Transverse colon (tissue), 4 donors: ENCODE data around the gene STXBP2. TPM values are rescaled to one million over a fixed set of nuclear protein-coding genes. Genes with fewer than 3 reads are reported as not detected.

Source experiments
- DNase-seq: peaks from one replicate; pipeline ENCODE4 v3.0.0-alpha.2; 2019
- H3K27ac ChIP-seq, 4 donors: fragments of 200-600 bp; sonication (generic); 2 replicates each; pipeline ENCODE4 v1.5.1; 2016 to 2018; ENCODE audit warnings: inconsistent platforms in 4 of 4
- H3K27me3 ChIP-seq: fragments of 200-600 bp; sonication (generic); 2 replicates; pipeline ENCODE4 v1.5.1; 2017; ENCODE audit warnings: inconsistent platforms
- H3K36me3 ChIP-seq, 4 donors: fragments of 200-600 bp; sonication (generic); 2 replicates each; pipeline ENCODE4 v1.5.1; 2017 to 2019; ENCODE audit warnings: inconsistent platforms in 4 of 4
- H3K4me1 ChIP-seq, 4 donors: fragments of 200-600 bp; sonication (generic); 2 replicates each; pipeline ENCODE4 v1.5.1; 2017 to 2020; ENCODE audit warnings: inconsistent platforms in 4 of 4
- H3K4me3 ChIP-seq, 4 donors: fragments of 200-600 bp; sonication (generic); 1 replicate in 1 of 4; 2 replicates in 3 of 4; pipeline versions ENCODE4 v1.5.1 to v1.6.1; 2017 to 2019; ENCODE audit warnings: inconsistent platforms in 4 of 4
- H3K9me3 ChIP-seq, 2 donors: fragments of 200-600 bp; sonication (generic); 2 replicates each; pipeline ENCODE4 v1.5.1; 2017 to 2019; ENCODE audit warnings: inconsistent platforms in 2 of 2
- EP300 ChIP-seq: sonication (generic); formaldehyde crosslinking; IDR thresholded peaks from one replicate; pipeline ENCODE4 v1.6.1; 2017; ENCODE audit warnings: antibody characterized with exemption, low read depth
- POLR2A ChIP-seq: fragments of 450-650 bp; IDR thresholded peaks from one replicate; pipeline ENCODE4 v1.6.1; 2016; ENCODE audit warnings: antibody characterized with exemption, mild to moderate bottlenecking, moderate library complexity
- POLR2AphosphoS5 ChIP-seq, 3 donors: sonication (generic); formaldehyde crosslinking; IDR thresholded peaks; one replicate each; pipeline ENCODE4 v1.6.1; 2016; ENCODE audit warnings: antibody characterized with exemption in 3 of 3
- WGBS, 2 donors: methylation state at CpG; one replicate each; pipeline ENCODE4 v1.1.5; 2018; ENCODE audit warnings: low coverage in 1 of 2; 5-methylcytosine and 5-hydroxymethylcytosine counted together
- in situ Hi-C, 4 donors: fragments of 200-750 bp; cut with MboI; loops; one replicate each; pipeline versions ENCODE4 v1.15.0 to v1.15.1; 2017; ENCODE audit warnings: low sequenced_read_pairs in 3 of 4, low pct_ligation_motif_present in 1 of 4, low pct_unique_long_range_greater_than_20kb in 1 of 4
- intact Hi-C: fragments of 100-400 bp; cut with DNase I; formaldehyde crosslinking; loops from one replicate; pipeline ENCODE4 v1.15.1; 2023; ENCODE audit warnings: low total_unique reads
- total RNA-seq, 4 donors: library from RNA; depleted of rRNA; stranded (reverse); fragments of >200 nt; gene quantifications; one replicate each; pipeline ENCODE4 v1.1.0, GENCODE V29; 2016
- TF ChIP-seq, protein P1 (sequence below), 5 experiments: fragments of 200-600 bp in 3 of 5; fragments of 450-650 bp in 2 of 5; sonication (generic) in 3 of 5; IDR thresholded peaks; 1 replicate in 2 of 5; 2 replicates in 3 of 5; pipeline ENCODE4 v1.5.1; 2016 to 2017; ENCODE audit warnings: antibody characterized with exemption in 5 of 5, inconsistent platforms in 3 of 5, mild to moderate bottlenecking in 2 of 5, moderate library complexity in 1 of 5

STXBP2 gene
- total RNA-seq, 4 donors from 2014 or later: 132 to 303 (median 205) TPM

DNA sequence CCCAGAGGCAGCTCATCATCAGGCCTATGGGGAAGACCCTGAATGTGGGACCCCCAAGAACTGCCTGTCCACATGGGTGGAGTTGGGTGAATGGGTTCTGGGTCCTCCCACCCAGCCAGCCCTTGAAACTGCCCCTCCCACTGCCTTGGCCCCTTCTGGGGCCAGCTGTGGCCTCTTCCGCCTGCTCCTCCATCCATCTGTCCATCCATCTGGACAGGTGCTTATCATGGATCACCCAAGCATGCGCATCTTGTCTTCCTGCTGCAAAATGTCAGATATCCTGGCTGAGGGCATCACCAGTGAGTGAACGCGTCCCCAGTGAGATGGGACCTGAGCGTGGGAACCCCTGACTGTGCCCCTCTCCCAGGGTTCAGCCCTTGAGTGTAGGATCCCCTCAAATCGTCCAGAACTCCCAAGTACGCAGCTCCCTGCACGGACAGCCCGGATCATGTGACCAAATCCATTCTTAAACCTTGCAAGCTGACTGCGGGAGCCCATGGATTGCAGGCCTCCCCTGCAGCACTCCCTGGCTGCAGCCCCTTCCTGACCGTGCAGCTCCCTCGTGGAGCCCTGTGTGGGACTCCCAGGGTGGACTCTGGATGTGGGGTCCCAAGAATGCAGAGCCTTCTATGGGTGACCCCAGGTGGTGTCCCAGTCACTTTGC is 2.0 kb downstream of the STXBP2 start:
- 81% methylated on average over 12 of the region's 12 CpGs; no CpG with 5 or more reads in 1 of the 2 donors for WGBS, 2 donors
- Histone ChIP-seq H3K27me3 (peaks cover 11% of the 10 kb centered on the region), H3K36me3 (no peaks in the 10 kb centered on the region), H3K4me3 (no peak overlapping the region), H3K4me1 (peaks cover 0 to 8% (median 5%) of the 10 kb centered on the region in 4 donors), H3K27ac (no peak overlapping the region), H3K9me3 (no peaks in the 10 kb centered on the region)
- no peak for TF ChIP-seq EP300
- TF ChIP-seq POLR2A: no peak
- no peak for TF ChIP-seq POLR2AphosphoS5 (IDR thresholded peaks at IDR 0.05)
- TF ChIP-seq, protein P1, sequence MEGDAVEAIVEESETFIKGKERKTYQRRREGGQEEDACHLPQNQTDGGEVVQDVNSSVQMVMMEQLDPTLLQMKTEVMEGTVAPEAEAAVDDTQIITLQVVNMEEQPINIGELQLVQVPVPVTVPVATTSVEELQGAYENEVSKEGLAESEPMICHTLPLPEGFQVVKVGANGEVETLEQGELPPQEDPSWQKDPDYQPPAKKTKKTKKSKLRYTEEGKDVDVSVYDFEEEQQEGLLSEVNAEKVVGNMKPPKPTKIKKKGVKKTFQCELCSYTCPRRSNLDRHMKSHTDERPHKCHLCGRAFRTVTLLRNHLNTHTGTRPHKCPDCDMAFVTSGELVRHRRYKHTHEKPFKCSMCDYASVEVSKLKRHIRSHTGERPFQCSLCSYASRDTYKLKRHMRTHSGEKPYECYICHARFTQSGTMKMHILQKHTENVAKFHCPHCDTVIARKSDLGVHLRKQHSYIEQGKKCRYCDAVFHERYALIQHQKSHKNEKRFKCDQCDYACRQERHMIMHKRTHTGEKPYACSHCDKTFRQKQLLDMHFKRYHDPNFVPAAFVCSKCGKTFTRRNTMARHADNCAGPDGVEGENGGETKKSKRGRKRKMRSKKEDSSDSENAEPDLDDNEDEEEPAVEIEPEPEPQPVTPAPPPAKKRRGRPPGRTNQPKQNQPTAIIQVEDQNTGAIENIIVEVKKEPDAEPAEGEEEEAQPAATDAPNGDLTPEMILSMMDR (IDR thresholded peaks at IDR 0.05): no peak
- intact Hi-C loops (no loop called here), in situ Hi-C loops (no loop called here)
- no peak for DNase-seq

GRCh38 chr19:7639863-7640348 is 3.0 kb downstream of the STXBP2 start:
- H3K4me1 ChIP-seq: peaks cover 0 to 8% (median 5%) of the 10 kb centered on the region in 4 donors
- H3K27ac ChIP-seq: no peak overlapping the region
- in situ Hi-C loops (no loop called here), intact Hi-C loops (no loop called here)
- H3K9me3 ChIP-seq: no peaks in the 10 kb centered on the region
- peaks cover 11% of the 10 kb centered on the region for H3K27me3 ChIP-seq
- TF ChIP-seq, protein P1 (IDR thresholded peaks at IDR 0.05): no peak
- TF ChIP-seq POLR2A (no peak), EP300 (no peak), POLR2AphosphoS5 (IDR thresholded peaks at IDR 0.05) (no peak)
- no peak overlapping the region for H3K4me3 ChIP-seq
- WGBS, 2 donors: 98 to 100% methylated on average over 8 to 13 of the region's 13 CpGs
- DNase-seq: no peak
- no peaks in the 10 kb centered on the region for H3K36me3 ChIP-seq

DNA sequence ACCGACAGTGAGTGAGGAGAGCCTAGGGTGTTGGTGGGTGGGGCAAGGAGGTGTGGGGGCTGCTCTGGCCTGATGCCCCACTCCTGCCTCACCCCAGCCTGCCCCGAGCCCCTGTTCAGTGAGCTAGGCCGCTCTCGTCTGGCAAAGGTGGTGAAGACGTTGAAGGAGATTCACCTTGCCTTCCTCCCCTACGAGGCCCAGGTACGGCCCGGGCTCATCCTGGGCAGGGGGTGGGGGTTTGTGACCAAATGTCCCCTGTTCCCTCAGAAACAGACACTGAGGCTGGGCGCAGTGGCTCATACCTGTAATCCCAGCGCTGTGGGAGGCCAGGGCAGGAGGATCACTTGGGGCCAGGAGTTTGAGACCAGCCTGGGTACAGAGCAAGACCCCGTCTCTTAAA is 3.9 kb downstream of the STXBP2 start:
- WGBS, 2 donors: 97 to 100% methylated on average over 1 to 11 of the region's 11 CpGs
- Histone ChIP-seq H3K27me3 (peaks cover 10% of the 10 kb centered on the region), H3K4me3 (no peak overlapping the region), H3K27ac (no peak overlapping the region), H3K4me1 (peaks cover 0 to 8% (median 5%) of the 10 kb centered on the region in 4 donors), H3K36me3 (no peaks in the 10 kb centered on the region), H3K9me3 (no peaks in the 10 kb centered on the region)
- DNase-seq: no peak
- in situ Hi-C loops (no loop called here), intact Hi-C loops (no loop called here)
- TF ChIP-seq POLR2A (no peak), EP300 (no peak), POLR2AphosphoS5 (IDR thresholded peaks at IDR 0.05) (no peak)
- TF ChIP-seq, protein P1 (IDR thresholded peaks at IDR 0.05): no peak

DNA sequence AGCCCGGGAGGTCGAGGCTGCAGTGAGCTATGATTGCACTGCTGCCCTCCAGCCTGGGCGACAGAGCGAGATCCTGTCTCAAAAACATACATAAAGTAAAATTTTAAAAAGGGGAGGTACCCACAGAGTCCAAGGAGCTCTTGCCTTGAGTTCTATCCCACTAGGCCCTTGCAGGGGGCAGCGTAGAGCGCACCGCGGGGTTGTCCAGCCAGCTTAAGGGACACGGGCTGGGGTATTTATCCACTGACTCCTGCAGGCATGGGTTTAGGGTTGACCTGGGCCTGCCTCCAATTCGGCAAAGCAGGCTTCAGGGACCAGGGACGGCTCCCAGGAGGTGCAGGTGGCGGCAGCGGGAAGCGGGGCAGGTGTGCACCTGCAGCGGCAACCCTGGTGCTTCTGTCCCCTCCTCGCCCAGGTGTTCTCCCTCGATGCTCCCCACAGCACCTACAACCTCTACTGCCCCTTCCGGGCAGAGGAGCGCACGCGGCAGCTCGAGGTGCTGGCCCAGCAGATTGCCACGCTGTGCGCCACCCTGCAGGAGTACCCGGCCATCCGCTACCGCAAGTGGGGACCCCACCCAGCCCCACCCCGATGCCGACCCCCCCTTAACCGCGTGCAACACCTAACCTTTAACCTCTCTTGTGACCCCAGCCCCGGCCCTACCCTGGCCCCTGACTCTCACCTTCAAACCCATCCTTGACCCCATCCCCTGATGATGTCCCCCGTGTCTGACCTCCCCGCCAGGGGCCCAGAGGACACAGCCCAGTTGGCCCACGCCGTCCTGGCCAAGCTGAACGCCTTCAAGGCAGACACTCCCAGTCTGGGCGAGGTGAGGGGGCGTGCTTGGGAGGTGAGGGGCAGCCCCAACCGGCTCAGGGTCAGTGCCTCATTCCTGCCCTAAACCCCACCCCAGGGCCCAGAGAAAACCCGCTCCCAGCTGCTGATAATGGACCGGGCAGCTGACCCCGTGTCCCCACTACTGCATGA is 4.7 kb downstream of the STXBP2 start:
- intact Hi-C loops (no loop called here), in situ Hi-C loops (no loop called here)
- peaks cover 8% of the 10 kb centered on the region for H3K27me3 ChIP-seq
- WGBS, 2 donors: 89% methylated on average over 42 of the region's 43 CpGs; no CpG with 5 or more reads in 1 of the 2 donors
- no peaks in the 10 kb centered on the region for H3K36me3 ChIP-seq
- H3K4me3 ChIP-seq: no peak overlapping the region
- peaks cover 0 to 7% (median 4%) of the 10 kb centered on the region in 4 donors for H3K4me1 ChIP-seq
- no peak for DNase-seq
- no peak for TF ChIP-seq POLR2A
- no peak for TF ChIP-seq POLR2AphosphoS5 (IDR thresholded peaks at IDR 0.05)
- TF ChIP-seq, protein P1 (IDR thresholded peaks at IDR 0.05): no peak
- no peaks in the 10 kb centered on the region for H3K9me3 ChIP-seq
- H3K27ac ChIP-seq: no peak overlapping the region
